Measurements from ENCODE around the gene ANKRD53.

GRCh38 chr2:70988726-70989648 lies 10.6 kb downstream of the ANKRD53 start:
- TF ChIP-seq CTCF (IDR thresholded peaks at IDR 0.05), result no peak
- TF ChIP-seq POLR2AphosphoS5 (IDR thresholded peaks at IDR 0.05), result no peak
- TF ChIP-seq POLR2A (IDR thresholded peaks at IDR 0.05), result no peak
